ENCODE results near the gene P2RY2. TPM values are rescaled to one million over a fixed set of nuclear protein-coding genes. Genes with fewer than 3 reads are reported as not detected.
"Not testable (repeated sequence)": the region's sequence is repeated elsewhere in the genome, so short reads cannot be mapped to it uniquely, and the experiment has no call there.

P2RY2 gene
- polyA plus RNA-seq, 3 donors = 2.8 to 24.1 (median 12.7) TPM

DNA sequence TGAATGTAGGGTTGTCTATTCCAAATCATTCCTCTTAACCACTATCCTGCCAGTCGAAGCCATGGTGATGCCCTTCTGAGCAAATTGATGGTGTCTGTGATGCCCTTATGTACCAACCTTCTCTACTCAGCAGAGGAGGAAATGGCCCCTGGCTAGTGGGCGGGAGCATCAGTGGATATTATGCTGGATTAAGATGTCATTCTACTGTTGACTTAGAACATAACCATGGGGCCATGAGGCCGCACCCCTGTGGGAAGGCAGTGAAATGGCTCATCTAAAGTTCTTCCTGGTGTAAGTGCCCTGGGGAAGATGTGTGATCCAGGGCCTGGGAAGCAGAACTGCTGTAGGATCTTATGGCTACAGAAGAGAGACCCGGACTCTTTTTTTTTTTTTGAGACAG lies 20.7 kb upstream of the P2RY2 start:
- no peak overlapping the region for H3K4me2 ChIP-seq (replicated peaks; ENCODE audit: extremely low read depth, low read length, poor library complexity, severe bottlenecking)
- Mint-ChIP-seq H3K36me3 (peaks cover 3 to 6% of the 10 kb centered on the region in 2 donors), H3K4me3 (no peak overlapping the region), H3K27ac (peak overlapping the region in 1 of 7 donors; percentile 52), H3K4me1 (peaks cover 72% of the 10 kb centered on the region), H3K27me3 (ENCODE audit: low read depth in 3 of 3) (peaks cover 0 to 5% (median 3%) of the 10 kb centered on the region in 3 donors), H3K9me3 (no peaks in the 10 kb centered on the region)
- TF ChIP-seq, protein P1, sequence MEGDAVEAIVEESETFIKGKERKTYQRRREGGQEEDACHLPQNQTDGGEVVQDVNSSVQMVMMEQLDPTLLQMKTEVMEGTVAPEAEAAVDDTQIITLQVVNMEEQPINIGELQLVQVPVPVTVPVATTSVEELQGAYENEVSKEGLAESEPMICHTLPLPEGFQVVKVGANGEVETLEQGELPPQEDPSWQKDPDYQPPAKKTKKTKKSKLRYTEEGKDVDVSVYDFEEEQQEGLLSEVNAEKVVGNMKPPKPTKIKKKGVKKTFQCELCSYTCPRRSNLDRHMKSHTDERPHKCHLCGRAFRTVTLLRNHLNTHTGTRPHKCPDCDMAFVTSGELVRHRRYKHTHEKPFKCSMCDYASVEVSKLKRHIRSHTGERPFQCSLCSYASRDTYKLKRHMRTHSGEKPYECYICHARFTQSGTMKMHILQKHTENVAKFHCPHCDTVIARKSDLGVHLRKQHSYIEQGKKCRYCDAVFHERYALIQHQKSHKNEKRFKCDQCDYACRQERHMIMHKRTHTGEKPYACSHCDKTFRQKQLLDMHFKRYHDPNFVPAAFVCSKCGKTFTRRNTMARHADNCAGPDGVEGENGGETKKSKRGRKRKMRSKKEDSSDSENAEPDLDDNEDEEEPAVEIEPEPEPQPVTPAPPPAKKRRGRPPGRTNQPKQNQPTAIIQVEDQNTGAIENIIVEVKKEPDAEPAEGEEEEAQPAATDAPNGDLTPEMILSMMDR (IDR thresholded peaks at IDR 0.05) = no peak
- no peak overlapping the region for H3K4me3 ChIP-seq (replicated peaks in 1 of 3; ENCODE audit: low read depth in 2 of 3, low read length in 3 of 3)
- no peaks in the 10 kb centered on the region for H3K36me3 ChIP-seq (replicated peaks in 1 of 2; ENCODE audit: control insufficient read depth in 1 of 2, insufficient read depth in 2 of 2, low read length in 2 of 2)
- H3K9ac ChIP-seq (ENCODE audit: insufficient read depth, low read length, poor library complexity, severe bottlenecking) = no peak overlapping the region
- no peak overlapping the region for H3K27ac ChIP-seq (ENCODE audit: low read depth in 1 of 2, low read length in 2 of 2)
- 86% methylated on average over 2 of the region's 4 CpGs for WGBS (ENCODE audit: insufficient coverage)
- peaks cover 60 to 71% of the 10 kb centered on the region in 2 donors for H3K4me1 ChIP-seq (ENCODE audit: control insufficient read depth in 1 of 2, insufficient read depth in 2 of 2, low read length in 2 of 2)
- no peaks in the 10 kb centered on the region for H3K9me3 ChIP-seq (replicated peaks in 1 of 2; ENCODE audit: control insufficient read depth in 1 of 2, insufficient read depth in 1 of 2, low read length in 2 of 2)
- H3K27me3 ChIP-seq (ENCODE audit: control insufficient read depth in 2 of 2, insufficient read depth in 2 of 2, low read length in 2 of 2) = no peaks in the 10 kb centered on the region
- peaks cover 10% of the 10 kb centered on the region for H3K79me2 ChIP-seq (ENCODE audit: insufficient read depth, low read length)
- H4K20me1 ChIP-seq (ENCODE audit: insufficient read depth, low read length) = no peaks in the 10 kb centered on the region
- no peak overlapping the region for H2AFZ ChIP-seq (ENCODE audit: insufficient read depth, low read depth, low read length, poor library complexity, severe bottlenecking)
- no peak for DNase-seq
- intact Hi-C loops (cut with micrococcal nuclease) = no loop called here

DNA sequence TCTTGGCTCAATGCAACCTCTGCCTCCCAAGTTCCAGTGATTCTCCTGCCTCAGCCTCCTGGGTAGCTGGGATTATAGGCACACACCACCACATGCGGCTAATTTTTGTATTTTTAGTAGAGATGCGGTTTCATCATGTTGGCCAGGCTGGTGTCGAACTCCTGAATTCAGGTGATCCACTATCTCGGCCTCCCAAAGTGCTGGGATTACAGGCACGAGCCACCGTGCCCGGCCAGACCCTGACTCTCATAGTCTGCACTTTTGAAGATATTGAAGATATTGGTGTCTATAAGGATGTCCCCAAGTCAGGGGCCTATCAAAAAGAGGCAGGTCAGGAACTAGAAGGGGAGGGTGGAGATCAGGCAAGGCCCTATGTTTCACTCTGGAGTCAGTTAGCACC lies 20.3 kb upstream of the P2RY2 start:
- H3K79me2 ChIP-seq (ENCODE audit: insufficient read depth, low read length); H3K4me3 ChIP-seq (replicated peaks in 1 of 3; ENCODE audit: low read depth in 2 of 3, low read length in 3 of 3); H2AFZ ChIP-seq (ENCODE audit: insufficient read depth, low read depth, low read length, poor library complexity, severe bottlenecking); DNase-seq; H3K36me3 ChIP-seq (replicated peaks in 1 of 2; ENCODE audit: control insufficient read depth in 1 of 2, insufficient read depth in 2 of 2, low read length in 2 of 2); H3K9ac ChIP-seq (ENCODE audit: insufficient read depth, low read length, poor library complexity, severe bottlenecking); H3K27me3 ChIP-seq (ENCODE audit: control insufficient read depth in 2 of 2, insufficient read depth in 2 of 2, low read length in 2 of 2); H3K9me3 Mint-ChIP-seq; H4K20me1 ChIP-seq (ENCODE audit: insufficient read depth, low read length); H3K27me3 Mint-ChIP-seq (ENCODE audit: low read depth in 3 of 3); H3K4me2 ChIP-seq (replicated peaks; ENCODE audit: extremely low read depth, low read length, poor library complexity, severe bottlenecking); H3K4me3 Mint-ChIP-seq; H3K36me3 Mint-ChIP-seq; intact Hi-C loops (cut with micrococcal nuclease); H3K27ac ChIP-seq (ENCODE audit: low read depth in 1 of 2, low read length in 2 of 2); H3K9me3 ChIP-seq (replicated peaks in 1 of 2; ENCODE audit: control insufficient read depth in 1 of 2, insufficient read depth in 1 of 2, low read length in 2 of 2): not testable (repeated sequence)
- 97% methylated on average over 7 of the region's 7 CpGs for WGBS (ENCODE audit: insufficient coverage)
- H3K4me1 ChIP-seq (ENCODE audit: control insufficient read depth in 1 of 2, insufficient read depth in 2 of 2, low read length in 2 of 2) = peaks cover 57 to 68% of the 10 kb centered on the region in 2 donors
- Mint-ChIP-seq H3K27ac (peak overlapping the region in 2 of 7 donors; percentile 50 to 52), H3K4me1 (peaks cover 70% of the 10 kb centered on the region)

Measured in CD14-positive monocyte (primary cell).